ENCODE results near the gene TMEM221. TPM values are rescaled to one million over a fixed set of nuclear protein-coding genes. Genes with fewer than 3 reads are reported as not detected.

The TMEM221 gene
- total and polyA plus RNA-seq, 9 of the 15 experiments (the other 6 are each of a cell fraction or from before 2014, with no cell fraction given) = 0.06 to 0.35 TPM; not detected in 7

- TF ChIP-seq THAP12 (CRISPR knock-in tag; IDR thresholded peaks at IDR 0.05) (no peak), CTCF (IDR thresholded peaks at IDR 0.05 in 2 of 3, conservative IDR thresholded peaks at IDR 0.05 in 1 of 3; ENCODE audit: insufficient read depth in 2 of 3, low read depth in 1 of 3, low read length in 3 of 3) (no peak), MIER1 (IDR thresholded peaks at IDR 0.05; ENCODE audit: low read depth) (no peak), MEIS2 (IDR thresholded peaks at IDR 0.05; ENCODE audit: partially characterized antibody) (peak; percentile 46), ETV5 (CRISPR knock-in tag; IDR thresholded peaks at IDR 0.05; ENCODE audit: low read depth) (no peak), ADNP (tag; IDR thresholded peaks at IDR 0.05) (no peak), ELF4 (CRISPR knock-in tag; IDR thresholded peaks at IDR 0.05) (no peak), ZNF146 (CRISPR knock-in tag; IDR thresholded peaks at IDR 0.05; ENCODE audit: unreplicated experiment) (no peak), ZNF583 (CRISPR knock-in tag; IDR thresholded peaks at IDR 0.05) (peak; percentile 60; the same call in 1 of the 2 replicates), CLOCK (CRISPR knock-in tag; IDR thresholded peaks at IDR 0.05; ENCODE audit: borderline replicate concordance) (no peak)
These were observed 43.0 kb downstream of the TMEM221 start, which contains the start of gene BST2 (continued) for GRCh38 chr19:17405250-17406045.

Data from K562 (cell line).